GM12892 (cell line): ENCODE measurements around the gene PRICKLE3.
"Not testable (repeated sequence)": the region's sequence is repeated elsewhere in the genome, so short reads cannot be mapped to it uniquely, and the experiment has no call there.

ENCODE experiments used
- POLR2A ChIP-seq: IDR thresholded peaks from 2 replicates; pipeline ENCODE4 v1.6.1; 2011; ENCODE audit warnings: low read depth, low read length, control low read depth
- POLR2AphosphoS5 ChIP-seq: IDR thresholded peaks from 2 replicates; pipeline ENCODE4 v1.6.1; 2011; ENCODE audit warnings: low read depth, low read length, control low read depth

DNA sequence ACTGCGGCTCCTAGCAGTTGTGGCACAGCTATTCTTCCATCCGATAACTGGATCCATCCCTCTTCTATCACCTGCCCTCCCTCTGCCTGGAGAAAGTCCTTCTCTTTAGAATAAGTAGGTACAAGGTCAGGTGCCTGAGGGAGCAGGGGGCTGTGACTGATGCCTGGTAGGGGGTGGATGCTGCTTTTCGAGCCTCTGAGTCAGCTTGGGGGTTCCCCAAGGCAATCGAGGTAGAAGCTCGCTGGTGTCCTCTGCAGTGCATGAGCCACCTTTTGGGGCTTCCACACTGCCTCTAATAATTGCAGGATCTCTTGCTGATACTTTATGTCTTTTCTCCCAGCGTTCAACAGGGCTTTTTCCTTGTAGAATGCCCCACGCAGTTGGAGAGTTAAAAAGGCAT, 43.0 kb downstream of the PRICKLE3 start:
- TF ChIP-seq POLR2AphosphoS5, POLR2A: not testable (repeated sequence)
